HG03064 (cell line): Measurements from ENCODE around the gene SAMD10.
A peak's percentile ranks its signal among the peaks of the same experiment; 100 is the strongest.
"Not testable (repeated sequence)": the region's sequence is repeated elsewhere in the genome, so short reads cannot be mapped to it uniquely, and the experiment has no call there.

ENCODE experiments used
- ATAC-seq: cut with Tn5 transposase; IDR thresholded peaks from one replicate; pipeline ENCODE4 v1.9.1; 2021; ENCODE audit warnings: low read depth; ENCODE audit not compliant: unreplicated experiment

SAMD10 gene

GRCh38 chr20:64003960-64004725 lies 24.7 kb upstream of the SAMD10 start:
- no peak for ATAC-seq

- no peak for ATAC-seq
Observed at GRCh38 chr20:64001607-64002011, 22.2 kb upstream of the SAMD10 start.

- no peak for ATAC-seq
Observed at GRCh38 chr20:64000906-64001305, 21.5 kb upstream of the SAMD10 start.

- no peak for ATAC-seq
Observed at GRCh38 chr20:63982937-63983336, 3.5 kb upstream of the SAMD10 start.

GRCh38 chr20:63980806-63981728 lies 1.6 kb upstream of the SAMD10 start, which contains the start of gene PRPF6:
Gene PRPF6, plus strand, starts transcription at chr20:63981132. Its CDS starts 114 bp downstream, at chr20:63981246.
- ATAC-seq, result peak; percentile 47

GRCh38 chr20:63980317-63980805 lies 919 bp upstream of the SAMD10 start:
- ATAC-seq, result peak; percentile 9

GRCh38 chr20:63979229-63979556 lies 249 bp downstream of the SAMD10 start:
- no peak for ATAC-seq

- ATAC-seq, result no peak
Observed at GRCh38 chr20:63978319-63979228, 868 bp downstream of the SAMD10 start.

GRCh38 chr20:63977739-63978276 lies 1.6 kb downstream of the SAMD10 start:
- no peak for ATAC-seq

GRCh38 chr20:63976980-63977738 lies 2.3 kb downstream of the SAMD10 start:
- ATAC-seq, result no peak

- ATAC-seq, result not testable (repeated sequence)
Observed at GRCh38 chr20:63976511-63976910, 2.9 kb downstream of the SAMD10 start.

GRCh38 chr20:63974402-63975200 lies 4.8 kb downstream of the SAMD10 start:
- ATAC-seq, result no peak

GRCh38 chr20:63973636-63974401 lies 5.6 kb downstream of the SAMD10 start:
- no peak for ATAC-seq

GRCh38 chr20:63973160-63973479 lies 6.3 kb downstream of the SAMD10 start:
- ATAC-seq, result no peak

GRCh38 chr20:63972312-63973159 lies 6.9 kb downstream of the SAMD10 start:
- ATAC-seq, result no peak

- not testable (repeated sequence) for ATAC-seq
Observed at GRCh38 chr20:63971960-63972311, 7.5 kb downstream of the SAMD10 start.

GRCh38 chr20:63970714-63971431 lies 8.6 kb downstream of the SAMD10 start:
- no peak for ATAC-seq
